Activated T-cell treated with anti-CD3 and anti-CD28 coated beads, Interleukin-2, amount 50 U/mL, for 48 hours (primary cell): Measurements from ENCODE around the gene CCND1.

Source experiments
- DNase-seq, 2 experiments: peaks; one replicate each; pipeline ENCODE4 v3.0.0-alpha.2; 2020

Gene CCND1

GRCh38 chr11:69654001-69654659 lies 13.2 kb downstream of the CCND1 start:
- no peak for DNase-seq

DNA sequence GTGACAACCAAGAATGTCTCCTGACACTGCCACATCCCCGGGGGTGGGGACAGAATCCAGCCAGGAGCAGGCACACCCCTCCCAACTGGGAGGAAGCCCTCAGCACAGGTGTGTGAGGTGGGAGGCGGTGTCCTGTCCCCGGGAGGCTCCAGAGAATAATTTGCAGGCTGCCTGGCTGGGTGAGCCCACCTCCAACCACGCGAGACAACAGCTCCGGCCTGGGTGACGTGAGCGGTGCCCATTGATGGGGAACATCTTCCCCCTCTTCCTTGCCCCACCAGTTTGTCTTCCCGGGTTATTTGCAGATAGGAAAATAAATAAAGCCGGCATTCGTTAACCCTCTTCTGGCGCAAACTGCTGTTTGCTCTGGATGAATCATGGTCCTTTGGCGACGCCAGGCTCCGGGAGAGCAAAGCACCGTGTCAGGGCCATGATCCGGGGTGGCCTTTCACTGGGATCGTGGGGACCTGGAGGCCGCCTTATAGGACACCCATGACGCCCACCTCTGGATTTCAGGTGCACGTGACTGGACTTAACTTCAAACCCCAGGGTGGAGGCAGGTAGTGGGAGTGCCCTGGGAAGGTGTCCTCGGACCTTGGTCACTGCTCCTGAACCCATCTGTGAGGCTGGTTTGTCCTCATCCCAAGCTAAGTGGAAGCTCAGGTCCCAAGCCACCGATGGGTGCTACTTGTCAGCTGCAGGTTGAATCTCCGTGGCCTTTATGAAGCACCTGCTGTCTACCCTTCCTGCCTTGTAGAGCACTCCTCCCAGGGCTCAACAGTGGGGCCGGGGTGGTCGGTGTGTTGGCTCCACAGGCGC lies 13.9 kb downstream of the CCND1 start:
- DNase-seq: no peak

- DNase-seq: no peak
Observed at GRCh38 chr11:69655479-69656428, 14.8 kb downstream of the CCND1 start.

- DNase-seq: no peak
Observed at GRCh38 chr11:69656536-69657455, 15.8 kb downstream of the CCND1 start.

DNA sequence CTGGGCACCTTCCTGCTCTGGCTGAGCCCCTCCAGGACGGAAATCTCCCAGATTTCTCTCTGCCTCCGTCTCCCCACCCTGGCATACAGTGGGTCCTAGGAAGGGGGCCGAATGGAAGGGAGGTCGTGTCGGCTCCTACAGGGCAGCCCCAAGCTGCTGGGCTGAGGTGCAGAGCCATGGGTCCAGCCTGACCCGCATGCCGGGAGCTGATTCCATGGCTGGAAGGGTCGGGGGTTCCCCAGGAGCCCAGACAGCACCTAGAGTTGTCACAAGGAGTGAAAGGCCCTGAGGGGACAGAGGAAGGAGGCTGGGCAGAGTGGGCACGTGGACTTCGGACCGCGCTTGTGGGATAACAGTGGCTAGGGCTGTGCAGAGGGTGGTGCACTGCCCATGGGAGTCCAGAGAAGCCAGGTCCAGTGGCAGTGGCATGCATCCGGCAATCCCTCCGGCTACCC lies 16.5 kb downstream of the CCND1 start:
- DNase-seq: no peak

DNA sequence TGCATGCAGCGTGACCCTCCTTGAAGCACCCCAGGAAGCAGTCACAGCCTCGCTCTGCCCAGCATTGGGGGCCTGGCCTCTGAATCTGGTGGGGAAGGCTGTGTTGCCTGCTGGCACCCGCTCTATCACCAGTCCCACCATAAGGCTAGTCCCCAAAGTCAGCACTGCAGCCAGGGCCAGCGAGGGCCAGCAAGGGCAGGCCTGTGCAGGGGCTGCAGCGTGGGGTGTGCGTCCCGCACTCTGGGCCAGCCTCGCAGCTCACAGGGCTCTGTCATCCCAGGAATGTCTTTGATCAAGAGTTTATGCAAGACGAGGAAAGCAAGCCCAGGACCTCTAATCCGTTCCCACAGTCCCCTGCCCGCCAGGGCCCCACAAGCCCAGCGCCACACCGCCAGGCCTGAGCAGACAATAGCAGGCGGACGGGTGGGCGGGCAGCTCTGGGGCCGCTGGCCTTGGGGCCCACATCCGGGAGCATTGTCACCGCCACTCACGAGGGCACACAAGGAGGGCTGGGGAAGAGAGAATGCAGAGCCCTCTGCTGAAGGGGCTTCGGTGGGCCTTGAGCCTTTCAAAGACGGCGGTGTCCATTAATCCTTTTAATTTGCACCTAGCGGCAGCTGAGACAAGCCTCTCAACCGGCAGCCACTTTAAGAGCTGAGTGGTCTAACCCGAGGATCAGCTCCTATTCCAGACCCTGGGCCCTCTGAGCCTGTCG lies 17.1 kb downstream of the CCND1 start:
- DNase-seq: no peak

DNA sequence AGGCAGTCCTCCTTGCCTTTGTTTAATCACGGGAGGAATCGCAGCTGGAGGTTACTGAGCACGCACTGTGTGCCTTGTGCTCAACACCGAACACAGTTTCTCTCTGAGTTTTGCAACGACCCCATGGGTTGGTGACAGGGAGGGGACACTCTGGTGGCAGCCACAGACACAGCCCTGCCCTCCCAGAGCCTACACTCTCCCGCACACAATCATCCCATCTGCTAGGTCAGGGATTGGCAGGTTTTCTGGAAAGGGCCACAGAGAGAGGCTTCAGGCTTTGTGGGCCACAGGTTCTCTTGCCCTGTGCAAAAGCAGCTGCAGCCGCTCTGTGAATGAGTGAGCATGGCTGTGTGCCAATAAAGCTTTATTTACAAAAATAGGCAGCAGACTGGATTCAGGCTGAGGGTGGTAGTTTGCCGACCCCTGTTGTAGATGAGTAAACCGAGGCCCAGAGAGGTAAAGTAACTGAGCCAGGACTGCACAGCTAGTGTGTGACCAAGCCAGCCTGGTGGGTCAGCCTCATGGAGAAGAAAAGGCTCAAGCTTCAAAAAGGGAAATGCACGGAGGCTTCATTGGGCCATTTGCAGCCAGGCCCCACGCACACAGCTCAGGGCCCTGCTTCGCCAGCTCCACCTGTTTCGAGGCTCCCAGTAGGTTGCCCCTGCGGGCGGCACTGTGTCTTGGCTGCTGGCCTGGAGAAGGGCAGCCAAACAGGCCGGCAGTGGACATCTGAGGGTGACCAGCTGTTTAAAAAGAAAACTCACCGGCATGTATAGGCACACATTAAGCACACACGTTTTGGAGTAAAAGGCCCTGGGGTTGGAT lies 17.9 kb downstream of the CCND1 start:
- DNase-seq: no peak

- no peak for DNase-seq
Observed at GRCh38 chr11:69659591-69659990, 18.6 kb downstream of the CCND1 start.

DNA sequence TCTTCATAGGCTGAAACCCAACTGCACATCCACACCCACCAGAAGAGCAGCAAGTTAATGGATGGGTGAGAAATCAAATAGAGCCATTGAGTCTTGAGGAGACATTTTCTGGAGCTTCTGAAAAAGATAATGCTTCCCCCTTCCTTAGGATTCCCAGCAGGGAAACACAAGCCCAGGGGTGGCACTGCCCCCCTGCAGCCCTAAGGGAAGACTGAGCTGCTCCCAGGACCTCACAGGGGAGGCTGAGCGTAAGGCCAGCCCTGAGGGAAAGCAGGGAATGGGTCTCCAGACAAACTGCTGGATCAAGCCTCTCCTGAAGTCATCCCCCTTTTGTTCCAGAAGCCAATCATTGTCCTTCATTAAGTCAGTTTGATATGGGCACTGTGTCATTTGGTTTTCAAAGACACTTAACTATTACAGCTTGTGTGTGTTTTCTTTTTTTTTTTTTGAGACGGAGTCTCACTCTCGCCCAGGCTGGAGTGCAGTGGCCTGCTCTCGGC lies 19.1 kb downstream of the CCND1 start:
- DNase-seq: no peak

DNA sequence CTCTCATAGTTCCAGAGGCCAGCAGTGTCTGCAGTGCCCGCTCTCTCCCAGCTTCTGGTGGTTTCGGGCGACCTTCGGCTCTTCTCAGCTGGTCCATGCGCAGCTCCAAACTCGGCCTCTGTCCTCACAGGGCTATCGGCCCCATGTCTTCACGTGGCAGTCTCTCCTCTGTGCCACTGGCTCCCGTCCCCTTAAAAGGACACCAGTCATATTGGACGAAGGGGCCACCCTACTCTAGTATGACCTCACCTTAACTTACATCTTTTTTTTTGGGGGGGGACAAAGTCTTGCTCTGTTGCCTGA lies 20.4 kb downstream of the CCND1 start:
- DNase-seq: no peak

DNA sequence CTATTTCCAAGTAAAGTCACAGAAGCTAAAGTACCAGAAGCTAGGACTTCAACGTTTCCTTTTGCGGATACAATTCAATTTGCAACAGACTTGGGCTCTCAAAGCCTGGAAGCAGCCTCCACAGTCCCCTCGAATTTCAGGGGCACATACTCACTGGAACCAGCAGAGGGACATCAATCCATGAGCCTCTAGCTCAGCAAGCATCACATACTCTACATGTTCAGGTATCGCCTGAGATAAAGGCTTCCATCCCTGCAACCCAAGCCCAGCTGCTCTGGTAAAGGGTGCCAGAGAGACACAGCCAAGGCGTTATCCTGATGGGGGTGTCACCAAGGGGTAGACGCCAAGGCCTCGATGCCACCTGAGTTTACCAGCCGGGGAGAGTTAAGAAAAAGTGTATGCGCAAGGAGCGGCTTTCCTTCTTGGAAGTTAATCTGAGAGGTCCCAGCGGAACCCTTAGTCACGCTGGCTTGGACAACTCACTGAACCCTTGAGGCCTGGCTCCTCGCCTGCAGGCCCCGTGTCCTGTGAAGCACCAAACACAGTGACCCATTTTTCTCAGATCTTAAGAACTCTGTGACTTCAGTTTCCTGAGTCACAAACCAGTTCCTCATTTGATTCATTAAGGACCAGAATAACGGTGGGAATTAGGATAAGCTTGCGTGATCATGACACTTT lies 21.2 kb downstream of the CCND1 start:
- no peak for DNase-seq

DNA sequence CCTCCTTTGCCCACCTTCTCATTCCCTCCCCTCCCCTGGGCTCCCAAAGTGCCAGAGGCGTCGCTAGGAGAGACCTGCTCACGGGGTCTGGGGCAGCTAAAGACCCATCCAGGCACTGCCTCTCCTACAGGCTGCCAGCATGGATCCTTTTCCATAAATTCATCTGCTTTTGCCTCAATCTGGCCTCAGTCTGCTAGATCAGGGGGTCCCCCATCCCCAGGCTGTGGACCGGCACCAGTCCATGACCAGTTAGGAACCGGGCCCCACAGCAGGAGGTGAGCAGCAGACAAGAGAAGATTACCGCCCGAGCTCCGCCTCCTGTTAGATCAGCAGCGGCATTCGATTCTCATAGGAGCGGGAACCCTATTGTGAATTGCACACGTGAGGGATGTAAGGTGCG lies 21.9 kb downstream of the CCND1 start:
- DNase-seq: no peak

- no peak for DNase-seq
Observed at GRCh38 chr11:69663326-69663725, 22.4 kb downstream of the CCND1 start.

- no peak for DNase-seq
Observed at GRCh38 chr11:69664103-69664775, 23.3 kb downstream of the CCND1 start.

GRCh38 chr11:69664901-69665300 lies 23.9 kb downstream of the CCND1 start:
- DNase-seq: no peak

DNA sequence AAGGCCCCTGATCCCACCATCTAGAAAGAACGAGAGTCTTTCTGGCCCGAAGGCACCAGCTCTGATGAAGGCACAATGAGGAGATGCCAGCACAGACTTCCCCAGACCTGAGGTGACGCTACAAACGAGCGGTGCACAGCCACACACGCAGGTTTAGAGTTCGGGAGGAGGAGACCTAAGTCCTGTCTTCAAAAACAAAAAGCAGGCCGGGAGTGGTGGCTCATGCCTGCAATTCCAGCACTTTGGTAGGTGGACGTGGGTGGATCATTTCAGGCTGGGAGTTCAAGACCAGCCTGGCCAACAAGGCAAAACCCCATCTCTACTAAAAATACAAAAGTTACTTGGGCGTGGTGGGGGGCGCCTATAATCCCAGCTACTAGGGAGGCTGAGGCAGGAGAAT lies 24.7 kb downstream of the CCND1 start:
- DNase-seq: no peak

DNA sequence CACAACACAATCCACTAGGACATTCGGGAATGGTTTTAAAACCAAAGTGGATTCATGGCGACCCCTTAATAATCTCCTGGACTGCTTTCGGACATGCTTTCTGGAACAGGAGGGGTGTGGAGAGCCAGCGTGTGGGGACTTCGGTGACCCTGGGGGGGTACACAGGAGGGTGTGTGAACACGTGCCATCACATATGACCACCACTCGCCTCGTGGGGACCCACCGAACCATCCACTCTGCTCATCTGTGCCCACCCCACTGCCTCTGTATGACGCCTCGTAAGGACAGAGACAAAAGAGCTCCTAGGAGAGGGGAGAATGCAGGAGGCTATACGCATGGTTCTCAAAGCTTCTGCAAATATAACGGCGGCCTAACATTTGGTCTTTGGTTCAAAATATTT lies 25.3 kb downstream of the CCND1 start:
- no peak for DNase-seq

DNA sequence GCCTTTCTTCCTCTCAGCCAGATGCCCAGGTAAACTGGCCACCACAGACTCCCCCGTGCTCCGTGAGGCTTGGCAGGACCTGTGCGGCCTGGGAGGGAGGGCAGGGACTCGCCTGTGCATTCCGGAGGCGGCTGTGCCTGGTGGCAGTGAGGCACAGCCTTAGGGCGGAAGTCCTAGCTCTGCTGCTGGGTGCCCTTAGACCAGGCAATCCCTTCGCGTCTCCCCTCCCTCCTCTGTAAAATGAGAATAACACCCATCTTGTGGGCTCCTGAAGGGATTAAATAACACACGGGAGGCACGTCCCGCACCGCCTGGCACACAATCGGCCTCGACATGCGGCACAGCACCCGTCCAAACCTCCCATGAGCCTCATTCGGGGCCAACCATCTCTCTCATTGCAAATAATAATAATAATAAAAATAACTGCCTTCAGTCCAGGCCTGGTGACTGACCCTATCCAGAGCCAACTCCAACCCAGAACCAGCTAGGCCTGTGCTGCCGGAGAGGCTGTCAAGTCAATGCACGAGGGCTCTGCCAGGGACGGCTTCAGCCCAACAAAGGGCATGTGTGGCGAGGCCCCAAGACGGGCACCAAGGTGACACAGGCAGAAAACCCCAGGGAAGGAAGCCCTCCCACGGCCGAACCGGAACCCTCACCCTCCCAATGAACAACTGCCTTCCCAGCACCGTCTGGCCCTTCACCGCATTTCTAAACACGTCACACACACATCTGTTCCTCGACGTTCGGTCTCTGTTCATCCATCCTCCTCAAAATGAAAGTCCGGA lies 26.0 kb downstream of the CCND1 start:
- no peak for DNase-seq
